ENCODE results near the gene ACSL3. TPM values are rescaled to one million over a fixed set of nuclear protein-coding genes. Genes with fewer than 3 reads are reported as not detected.

ACSL3 gene
- total and polyA plus RNA-seq, 12 donors, result 11.0 to 130 (median 70.6) TPM

DNA sequence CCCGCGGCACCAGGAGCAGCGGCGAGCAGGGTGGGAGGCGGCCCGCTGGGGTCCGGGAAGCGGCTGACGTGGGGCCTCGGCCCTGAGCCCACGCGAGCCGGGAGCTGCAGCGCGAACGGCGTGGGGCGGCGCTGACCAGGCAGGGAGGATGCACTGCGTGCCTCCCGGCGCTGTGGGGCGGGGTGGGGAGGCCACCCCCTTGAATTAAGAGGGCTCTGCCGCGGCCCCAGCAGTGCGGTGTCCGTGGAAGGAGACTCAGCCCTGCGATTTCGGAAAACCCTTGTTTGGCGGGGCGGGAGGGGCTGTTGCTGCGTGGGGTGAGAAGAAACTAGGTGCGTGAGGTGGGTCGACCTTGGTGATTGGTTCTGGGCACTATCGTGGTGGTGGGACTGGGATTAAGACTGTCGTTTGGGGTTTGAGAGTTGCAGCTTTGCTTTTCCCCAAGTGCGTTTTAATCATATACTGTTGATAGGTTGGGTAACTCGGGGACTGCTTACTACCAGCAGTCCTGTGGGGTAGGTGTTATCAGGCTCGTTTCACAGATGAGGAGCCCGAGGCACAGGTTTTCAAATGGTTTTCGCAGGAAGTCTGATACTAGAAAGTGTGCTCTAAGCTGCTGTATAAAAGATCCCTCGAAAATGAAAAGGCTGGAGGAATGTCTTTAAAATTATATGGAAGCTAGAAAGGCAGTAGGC is 722 bp downstream of the ACSL3 start:
- TF ChIP-seq, protein P1, sequence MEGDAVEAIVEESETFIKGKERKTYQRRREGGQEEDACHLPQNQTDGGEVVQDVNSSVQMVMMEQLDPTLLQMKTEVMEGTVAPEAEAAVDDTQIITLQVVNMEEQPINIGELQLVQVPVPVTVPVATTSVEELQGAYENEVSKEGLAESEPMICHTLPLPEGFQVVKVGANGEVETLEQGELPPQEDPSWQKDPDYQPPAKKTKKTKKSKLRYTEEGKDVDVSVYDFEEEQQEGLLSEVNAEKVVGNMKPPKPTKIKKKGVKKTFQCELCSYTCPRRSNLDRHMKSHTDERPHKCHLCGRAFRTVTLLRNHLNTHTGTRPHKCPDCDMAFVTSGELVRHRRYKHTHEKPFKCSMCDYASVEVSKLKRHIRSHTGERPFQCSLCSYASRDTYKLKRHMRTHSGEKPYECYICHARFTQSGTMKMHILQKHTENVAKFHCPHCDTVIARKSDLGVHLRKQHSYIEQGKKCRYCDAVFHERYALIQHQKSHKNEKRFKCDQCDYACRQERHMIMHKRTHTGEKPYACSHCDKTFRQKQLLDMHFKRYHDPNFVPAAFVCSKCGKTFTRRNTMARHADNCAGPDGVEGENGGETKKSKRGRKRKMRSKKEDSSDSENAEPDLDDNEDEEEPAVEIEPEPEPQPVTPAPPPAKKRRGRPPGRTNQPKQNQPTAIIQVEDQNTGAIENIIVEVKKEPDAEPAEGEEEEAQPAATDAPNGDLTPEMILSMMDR (IDR thresholded peaks at IDR 0.05), result no peak
- no peak for TF ChIP-seq POLR2A (IDR thresholded peaks at IDR 0.05)
- H3K36me3 ChIP-seq (replicated peaks in 1 of 2), result no peaks in the 10 kb centered on the region
- H3K27me3 ChIP-seq, result no peaks in the 10 kb centered on the region
- 1% methylated on average over 16 to 42 of the region's 42 CpGs for WGBS, 4 donors
- peak; percentile 42 to 62 (median 48) for DNase-seq
- intact Hi-C loops (cut with DNase I), result no loop called here
- H3K9me3 ChIP-seq (replicated peaks in 1 of 3), result no peaks in the 10 kb centered on the region
- H3K4me3 ChIP-seq, result peak overlapping the region; percentile 31 to 97 (median 76)
- H3K4me1 ChIP-seq (replicated peaks in 1 of 2), result peaks cover 29 to 49% of the 10 kb centered on the region in 2 donors
- peak overlapping the region; percentile 67 to 99 (median 97) for H3K27ac ChIP-seq

DNA sequence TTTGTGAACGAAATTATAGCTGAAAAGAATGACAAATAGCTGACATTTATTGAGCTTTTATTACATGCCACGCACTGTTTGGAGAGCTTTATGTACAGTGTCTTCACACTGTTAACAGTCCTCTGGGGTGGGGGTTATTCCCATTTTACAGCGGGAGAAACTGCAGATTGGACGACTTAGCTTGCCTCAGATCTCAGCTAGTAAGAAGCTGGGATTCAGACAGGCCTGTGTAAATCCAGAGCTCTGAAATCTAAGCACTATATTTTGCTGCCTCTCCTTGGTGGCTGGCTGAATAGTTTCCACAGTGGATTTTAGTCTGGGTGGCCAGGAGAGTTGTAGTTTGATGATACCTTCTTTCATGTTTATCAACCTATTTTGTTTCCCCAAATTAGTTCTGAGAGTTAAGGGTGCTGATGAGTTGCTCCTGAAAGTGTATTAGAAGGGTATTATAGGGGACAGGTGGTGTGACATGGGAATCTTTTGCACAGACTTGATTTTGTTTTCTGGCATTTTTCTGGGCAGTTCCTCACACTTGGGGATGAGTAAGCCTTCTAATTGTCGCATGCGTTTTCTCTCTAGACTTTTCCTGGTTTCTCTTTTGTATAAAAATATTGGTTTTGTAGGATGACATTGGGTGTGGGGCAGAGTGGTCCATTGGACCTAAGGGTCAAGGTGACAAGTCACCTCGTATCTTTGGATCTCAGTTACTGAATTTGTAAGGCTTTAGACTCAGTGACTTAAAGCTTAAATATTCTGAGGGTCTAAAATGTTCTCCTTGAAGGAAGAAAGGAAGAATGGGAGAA is 1.5 kb downstream of the ACSL3 start:
- peak overlapping the region in 4 of 5 donors; percentile 40 to 99 (median 98) for H3K27ac ChIP-seq
- WGBS, 4 donors, result 12 to 19% (median 14%) methylated on average over 7 of the region's 7 CpGs
- peak in 3 of 7 donors; percentile 19 to 25 (median 20) for DNase-seq
- H3K4me3 ChIP-seq, result peak overlapping the region in 2 of 4 donors; percentile 78 to 97
- H3K9me3 ChIP-seq (replicated peaks in 1 of 3), result no peaks in the 10 kb centered on the region
- no peaks in the 10 kb centered on the region for H3K27me3 ChIP-seq
- peak in 1 of 2 donors; percentile 31 for TF ChIP-seq POLR2A (IDR thresholded peaks at IDR 0.05)
- TF ChIP-seq, protein P1 (IDR thresholded peaks at IDR 0.05), result no peak
- peaks cover 29 to 49% of the 10 kb centered on the region in 2 donors for H3K4me1 ChIP-seq (replicated peaks in 1 of 2)
- H3K36me3 ChIP-seq (replicated peaks in 1 of 2), result no peaks in the 10 kb centered on the region
- intact Hi-C loops (cut with DNase I), result no loop called here

DNA sequence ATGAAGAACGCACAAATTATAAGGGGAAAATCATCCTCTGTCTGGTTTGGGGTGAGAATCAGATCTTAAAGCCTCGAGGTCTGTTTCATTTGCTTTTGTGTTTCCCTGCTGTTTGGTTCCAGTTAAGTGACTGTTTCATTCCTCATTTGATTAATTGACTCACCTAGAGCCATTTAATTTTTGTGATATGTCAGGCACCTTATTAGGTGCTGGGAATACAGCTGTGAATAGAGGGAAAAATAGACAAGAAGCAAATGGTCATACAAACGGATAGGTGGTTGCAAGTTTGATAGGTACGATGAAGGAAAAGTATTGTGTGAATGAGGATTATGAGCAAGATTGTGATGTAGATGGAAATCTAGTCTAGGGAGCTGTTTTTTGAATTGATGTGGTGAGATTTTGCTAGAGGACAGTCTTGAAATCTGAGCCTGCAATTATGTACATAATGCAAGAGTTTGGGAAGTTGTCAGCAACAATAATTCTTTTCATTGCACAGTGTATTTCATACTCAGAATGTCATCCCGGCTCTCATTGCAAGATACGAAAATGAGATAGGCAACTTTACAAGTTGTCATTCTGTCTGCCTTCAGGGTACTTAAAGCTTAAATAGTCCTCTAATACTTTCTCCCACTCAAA is 2.2 kb downstream of the ACSL3 start:
- H3K27ac ChIP-seq, result peak overlapping the region in 3 of 5 donors; percentile 97 to 99 (median 99)
- H3K4me3 ChIP-seq, result peak overlapping the region in 1 of 4 donors; percentile 97
- DNase-seq, result no peak
- TF ChIP-seq, protein P1 (IDR thresholded peaks at IDR 0.05), result no peak
- no peak for TF ChIP-seq POLR2A (IDR thresholded peaks at IDR 0.05)
- peaks cover 29 to 49% of the 10 kb centered on the region in 2 donors for H3K4me1 ChIP-seq (replicated peaks in 1 of 2)
- H3K9me3 ChIP-seq (replicated peaks in 1 of 3), result no peaks in the 10 kb centered on the region
- H3K36me3 ChIP-seq (replicated peaks in 1 of 2), result no peaks in the 10 kb centered on the region
- intact Hi-C loops (cut with DNase I), result no loop called here
- no peaks in the 10 kb centered on the region for H3K27me3 ChIP-seq
- WGBS, 4 donors, result 52 to 59% (median 54%) methylated on average over 6 of the region's 6 CpGs

DNA sequence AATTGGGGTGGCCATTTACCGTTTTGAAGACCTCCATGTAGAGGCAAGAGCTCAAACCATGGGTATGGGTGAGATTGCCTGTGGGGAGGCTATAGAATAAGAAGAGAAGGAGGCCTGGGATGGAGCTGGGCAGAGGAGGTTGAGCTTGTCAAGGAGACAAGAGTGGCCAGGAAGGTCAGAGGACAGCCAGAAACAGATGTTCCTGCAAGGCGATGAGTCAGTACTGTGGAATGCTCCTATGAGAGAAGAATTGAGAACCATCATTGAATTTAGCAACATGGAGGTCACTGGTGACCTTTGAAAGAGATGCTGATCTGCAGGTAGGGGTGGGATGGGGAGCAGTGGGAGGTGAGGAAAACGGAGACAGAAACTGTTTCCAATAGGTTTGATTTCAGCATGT is 3.5 kb downstream of the ACSL3 start:
- TF ChIP-seq, protein P1 (IDR thresholded peaks at IDR 0.05), result no peak
- TF ChIP-seq POLR2A (IDR thresholded peaks at IDR 0.05), result no peak
- Histone ChIP-seq H3K4me3 (no peak overlapping the region), H3K27me3 (no peaks in the 10 kb centered on the region), H3K27ac (peak overlapping the region in 2 of 5 donors; percentile 16 to 29), H3K4me1 (replicated peaks in 1 of 2) (peaks cover 29 to 58% of the 10 kb centered on the region in 2 donors), H3K9me3 (replicated peaks in 1 of 3) (no peaks in the 10 kb centered on the region), H3K36me3 (replicated peaks in 1 of 2) (no peaks in the 10 kb centered on the region)
- intact Hi-C loops (cut with DNase I), result no loop called here
- peak in 6 of 7 donors; percentile 21 to 68 (median 55) for DNase-seq
- WGBS, 4 donors, result 68 to 85% (median 77%) methylated on average over 3 of the region's 3 CpGs
